Measurements from ENCODE around the gene NDUFAF2.
A peak's percentile ranks its signal among the peaks of the same experiment; 100 is the strongest.

Gene NDUFAF2

DNA sequence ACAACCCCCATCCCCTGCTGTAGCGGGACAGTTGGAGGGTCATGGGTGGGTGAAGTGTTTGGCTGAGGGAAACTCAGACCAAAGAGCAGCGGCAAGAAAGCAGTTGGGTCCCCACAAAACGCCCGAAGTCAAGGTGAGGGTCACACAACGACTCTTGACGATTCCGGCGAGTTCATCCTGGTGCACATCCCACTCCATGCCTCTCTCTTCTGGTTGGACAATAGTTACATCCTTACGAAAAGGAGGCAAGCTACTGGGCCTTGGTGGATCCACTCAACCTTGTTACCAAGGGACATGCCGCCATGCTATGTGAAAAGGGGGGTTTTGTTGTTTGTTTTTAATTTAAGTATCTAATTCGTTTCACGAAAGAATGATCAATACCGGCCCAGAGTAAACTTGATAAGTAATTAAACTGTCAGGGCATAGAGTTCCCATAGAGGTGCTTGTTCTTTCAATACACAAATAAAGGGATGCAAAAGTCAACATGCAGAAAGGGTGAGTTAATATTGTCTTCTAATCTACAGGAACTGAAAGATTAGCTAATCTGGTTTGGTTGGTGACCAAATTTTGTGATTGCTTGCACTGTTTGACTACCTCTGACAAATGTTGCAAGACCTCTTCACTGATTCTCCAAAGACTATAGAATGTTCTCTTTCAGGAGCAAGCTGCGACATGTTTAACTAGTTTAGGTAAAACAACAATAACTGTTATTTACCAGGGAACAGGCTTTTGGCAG, 218.0 kb downstream of the NDUFAF2 start:
- TF ChIP-seq, protein P1, sequence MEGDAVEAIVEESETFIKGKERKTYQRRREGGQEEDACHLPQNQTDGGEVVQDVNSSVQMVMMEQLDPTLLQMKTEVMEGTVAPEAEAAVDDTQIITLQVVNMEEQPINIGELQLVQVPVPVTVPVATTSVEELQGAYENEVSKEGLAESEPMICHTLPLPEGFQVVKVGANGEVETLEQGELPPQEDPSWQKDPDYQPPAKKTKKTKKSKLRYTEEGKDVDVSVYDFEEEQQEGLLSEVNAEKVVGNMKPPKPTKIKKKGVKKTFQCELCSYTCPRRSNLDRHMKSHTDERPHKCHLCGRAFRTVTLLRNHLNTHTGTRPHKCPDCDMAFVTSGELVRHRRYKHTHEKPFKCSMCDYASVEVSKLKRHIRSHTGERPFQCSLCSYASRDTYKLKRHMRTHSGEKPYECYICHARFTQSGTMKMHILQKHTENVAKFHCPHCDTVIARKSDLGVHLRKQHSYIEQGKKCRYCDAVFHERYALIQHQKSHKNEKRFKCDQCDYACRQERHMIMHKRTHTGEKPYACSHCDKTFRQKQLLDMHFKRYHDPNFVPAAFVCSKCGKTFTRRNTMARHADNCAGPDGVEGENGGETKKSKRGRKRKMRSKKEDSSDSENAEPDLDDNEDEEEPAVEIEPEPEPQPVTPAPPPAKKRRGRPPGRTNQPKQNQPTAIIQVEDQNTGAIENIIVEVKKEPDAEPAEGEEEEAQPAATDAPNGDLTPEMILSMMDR (IDR thresholded peaks at IDR 0.05; ENCODE audit: low read length, missing control alignments) = no peak
- DNase-seq (ENCODE audit: low read depth) = peak; percentile 39
- H3K4me3 ChIP-seq (replicated peaks; ENCODE audit: low read depth, low read length) = peak overlapping the region; percentile 83

DNA sequence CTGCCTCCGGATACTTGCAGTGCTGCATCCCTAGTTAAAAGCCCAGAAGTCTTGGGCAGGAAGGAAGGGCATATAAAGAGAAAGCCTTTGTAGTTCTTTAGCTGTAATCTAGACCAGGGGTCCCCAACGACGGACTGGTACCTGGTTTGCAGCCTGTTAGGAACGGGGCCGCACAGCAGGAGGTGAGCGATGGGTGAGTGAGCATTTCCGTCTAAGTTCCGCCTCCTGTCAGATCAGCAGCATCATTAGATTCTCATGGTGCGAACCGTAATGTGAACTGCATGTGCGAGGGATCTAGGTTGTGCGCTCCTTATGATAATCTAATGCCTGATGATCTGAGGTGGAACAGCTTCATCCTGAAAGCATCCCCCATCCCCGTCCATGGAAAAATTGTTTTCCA, 218.9 kb downstream of the NDUFAF2 start:
- no peak for DNase-seq (ENCODE audit: low read depth)
- no peak overlapping the region for H3K4me3 ChIP-seq (replicated peaks; ENCODE audit: low read depth, low read length)
- TF ChIP-seq, protein P1 (IDR thresholded peaks at IDR 0.05; ENCODE audit: low read length, missing control alignments) = no peak

DNA sequence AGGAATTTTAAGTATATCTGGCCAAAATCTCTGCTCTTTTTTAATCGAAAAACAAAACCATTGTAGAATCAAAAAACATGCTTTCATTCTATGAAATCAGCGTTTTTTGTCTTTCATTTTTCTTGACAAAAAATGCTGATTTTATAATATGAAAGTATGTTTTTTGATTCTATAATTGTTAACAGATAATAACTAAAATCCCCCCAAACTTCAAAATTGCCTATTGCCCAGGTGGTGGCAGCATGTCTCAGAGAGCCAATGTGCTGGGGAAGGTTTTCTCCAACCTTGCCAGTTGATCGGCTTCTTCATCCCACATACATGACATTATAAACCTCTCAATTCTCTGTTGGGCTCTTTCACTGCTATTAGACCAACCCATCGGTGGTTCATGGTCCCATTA, 222.4 kb downstream of the NDUFAF2 start:
- TF ChIP-seq, protein P1 (IDR thresholded peaks at IDR 0.05; ENCODE audit: low read length, missing control alignments) = peak; percentile 50
- H3K4me3 ChIP-seq (replicated peaks; ENCODE audit: low read depth, low read length) = no peak overlapping the region
- DNase-seq (ENCODE audit: low read depth) = peak; percentile 68

- no peak for DNase-seq (ENCODE audit: low read depth)
- H3K4me3 ChIP-seq (replicated peaks; ENCODE audit: low read depth, low read length) = no peak overlapping the region
- TF ChIP-seq, protein P1 (IDR thresholded peaks at IDR 0.05; ENCODE audit: low read length, missing control alignments) = no peak
These were observed 223.9 kb downstream of the NDUFAF2 start for GRCh38 chr5:61168951-61169350.

GRCh38 chr5:61171479-61171878, 226.5 kb downstream of the NDUFAF2 start:
- no peak for DNase-seq (ENCODE audit: low read depth)
- H3K4me3 ChIP-seq (replicated peaks; ENCODE audit: low read depth, low read length) = no peak overlapping the region
- TF ChIP-seq, protein P1 (IDR thresholded peaks at IDR 0.05; ENCODE audit: low read length, missing control alignments) = no peak

DNA sequence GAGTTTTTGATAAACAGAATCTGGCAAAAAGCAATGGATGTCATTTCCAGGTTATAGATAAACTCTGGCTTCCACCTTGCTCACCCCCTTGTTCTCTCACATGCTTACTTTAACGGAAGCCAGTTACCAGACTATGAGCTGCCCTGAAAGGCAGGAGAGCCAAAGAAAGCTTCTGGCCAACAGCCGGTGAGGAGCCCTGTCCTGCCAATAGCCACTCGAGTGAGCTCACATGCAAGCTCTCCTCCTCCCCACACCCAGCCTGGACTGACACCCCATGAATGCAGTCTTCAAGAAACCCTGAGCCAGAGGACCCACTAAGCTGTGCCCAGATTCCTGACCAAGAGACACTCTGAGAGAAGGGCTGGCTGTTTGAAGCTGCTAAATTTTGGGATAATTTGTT, 231.6 kb downstream of the NDUFAF2 start:
- H3K4me3 ChIP-seq (replicated peaks; ENCODE audit: low read depth, low read length) = no peak overlapping the region
- DNase-seq (ENCODE audit: low read depth) = no peak
- TF ChIP-seq, protein P1 (IDR thresholded peaks at IDR 0.05; ENCODE audit: low read length, missing control alignments) = no peak

- TF ChIP-seq, protein P1 (IDR thresholded peaks at IDR 0.05; ENCODE audit: low read length, missing control alignments) = no peak
- no peak overlapping the region for H3K4me3 ChIP-seq (replicated peaks; ENCODE audit: low read depth, low read length)
- DNase-seq (ENCODE audit: low read depth) = no peak
These were observed 232.1 kb downstream of the NDUFAF2 start for GRCh38 chr5:61177070-61177469.
